ENCODE data around the gene FBXO22.

- TF ChIP-seq EZH2 (IDR thresholded peaks at IDR 0.05; ENCODE audit: low read length) (no peak), CTCF (optimal IDR thresholded peaks at IDR 0.05 in 1 of 3, IDR thresholded peaks at IDR 0.05 in 1 of 3, conservative IDR thresholded peaks at IDR 0.05 in 1 of 3; ENCODE audit: extremely low read depth in 1 of 3, insufficient read depth in 2 of 3, low read length in 3 of 3) (no peak)
These were observed 48.8 kb downstream of the FBXO22 start for GRCh38 chr15:75952525-75952924.

Data from keratinocyte (primary cell).